ENCODE measurements around the gene TMEM132E. TPM values are rescaled to one million over a fixed set of nuclear protein-coding genes. Genes with fewer than 3 reads are reported as not detected.

Gene TMEM132E
- total RNA-seq, 1 donor = not detected

GRCh38 chr17:34579979-34580684 lies 750 bp downstream of the TMEM132E start:
- Histone ChIP-seq H4K20me1 (ENCODE audit: insufficient read depth, low read length) (no peaks in the 10 kb centered on the region), H3K4me2 (ENCODE audit: insufficient read depth, low read length) (no peak overlapping the region), H3K27me3 (ENCODE audit: insufficient read depth, low read length) (peaks cover 59% of the 10 kb centered on the region), H3K9me3 (ENCODE audit: low read depth, low read length) (no peaks in the 10 kb centered on the region), H3K27ac (ENCODE audit: low read depth, low read length) (no peak overlapping the region), H3K4me1 (ENCODE audit: insufficient read depth, low read length) (no peaks in the 10 kb centered on the region), H3K36me3 (ENCODE audit: insufficient read depth, low read length) (no peaks in the 10 kb centered on the region), H3K4me3 (ENCODE audit: insufficient read depth, low read length) (no peak overlapping the region), H3K79me2 (ENCODE audit: insufficient read depth, low read length) (no peaks in the 10 kb centered on the region), H2AFZ (ENCODE audit: low read length) (no peak overlapping the region)
- no peak for TF ChIP-seq CTCF (IDR thresholded peaks at IDR 0.05; ENCODE audit: extremely low read depth, low read depth, low read length)
- DNase-seq (ENCODE audit: insufficient read length, low spot score, missing footprints) = peak; percentile 91

- no peaks in the 10 kb centered on the region for H3K79me2 ChIP-seq (ENCODE audit: insufficient read depth, low read length)
- no peaks in the 10 kb centered on the region for H4K20me1 ChIP-seq (ENCODE audit: insufficient read depth, low read length)
- H3K9me3 ChIP-seq (ENCODE audit: low read depth, low read length) = no peaks in the 10 kb centered on the region
- no peak overlapping the region for H2AFZ ChIP-seq (ENCODE audit: low read length)
- no peak overlapping the region for H3K4me2 ChIP-seq (ENCODE audit: insufficient read depth, low read length)
- H3K4me3 ChIP-seq (ENCODE audit: insufficient read depth, low read length) = no peak overlapping the region
- no peaks in the 10 kb centered on the region for H3K4me1 ChIP-seq (ENCODE audit: insufficient read depth, low read length)
- H3K27me3 ChIP-seq (ENCODE audit: insufficient read depth, low read length) = peaks cover 59% of the 10 kb centered on the region
- peak; percentile 84 for DNase-seq (ENCODE audit: insufficient read length, low spot score, missing footprints)
- no peak overlapping the region for H3K27ac ChIP-seq (ENCODE audit: low read depth, low read length)
- no peaks in the 10 kb centered on the region for H3K36me3 ChIP-seq (ENCODE audit: insufficient read depth, low read length)
- no peak for TF ChIP-seq CTCF (IDR thresholded peaks at IDR 0.05; ENCODE audit: extremely low read depth, low read depth, low read length)
Measured at GRCh38 chr17:34580685-34581445, 1.5 kb downstream of the TMEM132E start.

GRCh38 chr17:34581446-34582184 lies 2.2 kb downstream of the TMEM132E start:
- DNase-seq (ENCODE audit: insufficient read length, low spot score, missing footprints) = peak; percentile 92
- Histone ChIP-seq H3K79me2 (ENCODE audit: insufficient read depth, low read length) (no peaks in the 10 kb centered on the region), H3K4me3 (ENCODE audit: insufficient read depth, low read length) (no peak overlapping the region), H3K4me1 (ENCODE audit: insufficient read depth, low read length) (no peaks in the 10 kb centered on the region), H3K4me2 (ENCODE audit: insufficient read depth, low read length) (no peak overlapping the region), H3K9me3 (ENCODE audit: low read depth, low read length) (no peaks in the 10 kb centered on the region), H3K27me3 (ENCODE audit: insufficient read depth, low read length) (peaks cover 59% of the 10 kb centered on the region), H2AFZ (ENCODE audit: low read length) (no peak overlapping the region), H3K36me3 (ENCODE audit: insufficient read depth, low read length) (no peaks in the 10 kb centered on the region), H3K27ac (ENCODE audit: low read depth, low read length) (no peak overlapping the region), H4K20me1 (ENCODE audit: insufficient read depth, low read length) (no peaks in the 10 kb centered on the region)
- TF ChIP-seq CTCF (IDR thresholded peaks at IDR 0.05; ENCODE audit: extremely low read depth, low read depth, low read length) = no peak
